Prostate gland (tissue), 2 donors: ENCODE data around the gene PNLIP.

ENCODE experiments used
- CTCF ChIP-seq, 4 experiments: fragments of 200-600 bp in 2 of 4; fragments of 450-650 bp in 2 of 4; sonication (generic) in 2 of 4; IDR thresholded peaks; 1 replicate in 3 of 4; 2 replicates in 1 of 4; pipeline ENCODE4 v1.5.1; 2016 to 2019; ENCODE audit warnings: antibody characterized with exemption in 4 of 4, mild to moderate bottlenecking in 2 of 4, moderate library complexity in 2 of 4
- POLR2A ChIP-seq: fragments of 450-650 bp; IDR thresholded peaks from one replicate; pipeline ENCODE4 v1.6.1; 2016; ENCODE audit warnings: antibody characterized with exemption, mild to moderate bottlenecking
- POLR2AphosphoS5 ChIP-seq: sonication (generic); formaldehyde crosslinking; IDR thresholded peaks from one replicate; pipeline ENCODE4 v1.6.1; 2017; ENCODE audit warnings: antibody characterized with exemption

- TF ChIP-seq CTCF (IDR thresholded peaks at IDR 0.05) (no peak), POLR2AphosphoS5 (no peak), POLR2A (no peak)
Measured at GRCh38 chr10:116587878-116588591, 42.3 kb downstream of the PNLIP start.
